ENCODE measurements around the gene ASIC1. TPM values are rescaled to one million over a fixed set of nuclear protein-coding genes. Genes with fewer than 3 reads are reported as not detected.

The ASIC1 gene
- total RNA-seq, 1 experiment from 2014 or later = 2.7 TPM

- Histone ChIP-seq H3K27me3 (replicated peaks; ENCODE audit: insufficient read depth, low read depth, low read length, poor library complexity) (no peaks in the 10 kb centered on the region), H3K4me1 (ENCODE audit: insufficient read depth, low read length, poor library complexity, severe bottlenecking) (peaks cover 5% of the 10 kb centered on the region), H3K4me3 (ENCODE audit: low read depth, low read length, poor library complexity, severe bottlenecking) (no peak overlapping the region), H3K36me3 (ENCODE audit: insufficient read depth, low read length, poor library complexity, severe bottlenecking) (peaks cover 82% of the 10 kb centered on the region), H3K9me3 (ENCODE audit: low read depth, low read length, poor library complexity, severe bottlenecking) (no peaks in the 10 kb centered on the region), H3K27ac (ENCODE audit: low read depth, low read length, poor library complexity, severe bottlenecking) (no peak overlapping the region)
- TF ChIP-seq EZH2 (IDR thresholded peaks at IDR 0.05; ENCODE audit: borderline replicate concordance, low read depth, low read length, poor library complexity, severe bottlenecking) = no peak
- TF ChIP-seq CTCF (conservative IDR thresholded peaks at IDR 0.05; ENCODE audit: low read depth, low read length) = no peak
- POLR2A ChIA-PET (ENCODE audit: low non-redundant PET) = no interaction called here
- CTCF ChIA-PET = no interaction called here
- DNase-seq (ENCODE audit: low spot score) = no peak
- intact Hi-C loops (cut with micrococcal nuclease; ENCODE audit: unreplicated experiment) = no loop called here
- BruUV-seq (replicated peaks) = no TSS peak
Observed at GRCh38 chr12:50090391-50090790, 33.0 kb downstream of the ASIC1 start.

- no peaks in the 10 kb centered on the region for H3K9me3 ChIP-seq (ENCODE audit: low read depth, low read length, poor library complexity, severe bottlenecking)
- DNase-seq (ENCODE audit: low spot score) = no peak
- no TSS peak for BruUV-seq (replicated peaks)
- no peaks in the 10 kb centered on the region for H3K27me3 ChIP-seq (replicated peaks; ENCODE audit: insufficient read depth, low read depth, low read length, poor library complexity)
- peaks cover 74% of the 10 kb centered on the region for H3K36me3 ChIP-seq (ENCODE audit: insufficient read depth, low read length, poor library complexity, severe bottlenecking)
- no peaks in the 10 kb centered on the region for H3K4me1 ChIP-seq (ENCODE audit: insufficient read depth, low read length, poor library complexity, severe bottlenecking)
- TF ChIP-seq CTCF (conservative IDR thresholded peaks at IDR 0.05; ENCODE audit: low read depth, low read length) (no peak), EZH2 (IDR thresholded peaks at IDR 0.05; ENCODE audit: borderline replicate concordance, low read depth, low read length, poor library complexity, severe bottlenecking) (no peak)
- ChIA-PET POLR2A (ENCODE audit: low non-redundant PET) (no interaction called here), CTCF (interaction anchor here (0.7 kb wide), 1 partner anchor 13 kb away, joined by 15 read pairs; no protein-coding TSS in a partner anchor)
- intact Hi-C loops (cut with micrococcal nuclease; ENCODE audit: unreplicated experiment) = no loop called here
- no peak overlapping the region for H3K27ac ChIP-seq (ENCODE audit: low read depth, low read length, poor library complexity, severe bottlenecking)
- H3K4me3 ChIP-seq (ENCODE audit: low read depth, low read length, poor library complexity, severe bottlenecking) = no peak overlapping the region
Observed at GRCh38 chr12:50097952-50098351, 40.6 kb downstream of the ASIC1 start.

GRCh38 chr12:50099302-50100008 lies 42.1 kb downstream of the ASIC1 start:
- Histone ChIP-seq H3K9me3 (ENCODE audit: low read depth, low read length, poor library complexity, severe bottlenecking) (no peaks in the 10 kb centered on the region), H3K4me1 (ENCODE audit: insufficient read depth, low read length, poor library complexity, severe bottlenecking) (peaks cover 8% of the 10 kb centered on the region), H3K27ac (ENCODE audit: low read depth, low read length, poor library complexity, severe bottlenecking) (no peak overlapping the region), H3K27me3 (replicated peaks; ENCODE audit: insufficient read depth, low read depth, low read length, poor library complexity) (no peaks in the 10 kb centered on the region), H3K4me3 (ENCODE audit: low read depth, low read length, poor library complexity, severe bottlenecking) (no peak overlapping the region), H3K36me3 (ENCODE audit: insufficient read depth, low read length, poor library complexity, severe bottlenecking) (peaks cover 60% of the 10 kb centered on the region)
- peak; percentile 23 for DNase-seq (ENCODE audit: low spot score)
- no TSS peak for BruUV-seq (replicated peaks)
- intact Hi-C loops (cut with micrococcal nuclease; ENCODE audit: unreplicated experiment) = no loop called here
- ChIA-PET CTCF (no interaction called here), POLR2A (ENCODE audit: low non-redundant PET) (no interaction called here)
- no peak for TF ChIP-seq CTCF (conservative IDR thresholded peaks at IDR 0.05; ENCODE audit: low read depth, low read length)
- no peak for TF ChIP-seq EZH2 (IDR thresholded peaks at IDR 0.05; ENCODE audit: borderline replicate concordance, low read depth, low read length, poor library complexity, severe bottlenecking)
